Large intestine (tissue), 3 donors: ENCODE measurements around the gene RASSF5. TPM values are rescaled to one million over a fixed set of nuclear protein-coding genes. Genes with fewer than 3 reads are reported as not detected.

Experiments used
- DNase-seq, 2 donors: peaks; one replicate each; pipeline versions ENCODE4 v3.0.0 to v3.0.0-alpha.2; 2013
- H3K27ac ChIP-seq: one replicate; pipeline ENCODE4 v1.5.1; 2013; ENCODE audit warnings: low read length
- H3K27me3 ChIP-seq: 2 replicates; pipeline ENCODE4 v1.6.1; 2013; ENCODE audit warnings: low read length; ENCODE audit not compliant: control insufficient read depth, insufficient read depth
- H3K36me3 ChIP-seq: 2 replicates; pipeline ENCODE4 v1.6.1; 2013; ENCODE audit warnings: low read length; ENCODE audit not compliant: control insufficient read depth, insufficient read depth
- H3K4me1 ChIP-seq: one replicate; pipeline ENCODE4 v1.6.1; 2013; ENCODE audit warnings: low read length; ENCODE audit not compliant: control insufficient read depth, insufficient read depth
- H3K4me3 ChIP-seq: one replicate; pipeline ENCODE4 v1.5.1; 2013; ENCODE audit warnings: low read length
- H3K9me3 ChIP-seq: one replicate; pipeline ENCODE4 v1.6.1; 2013; ENCODE audit warnings: mild to moderate bottlenecking, low read depth, low read length, moderate library complexity; ENCODE audit not compliant: control insufficient read depth
- WGBS: methylation state at CpG from one replicate; pipeline ENCODE4 v1.1.5; 2013; ENCODE audit warnings: low lambda C conversion rate; ENCODE audit not compliant: insufficient coverage; 5-methylcytosine and 5-hydroxymethylcytosine counted together
- polyA plus RNA-seq: library from polyadenylated mRNA; unstranded; fragments of 120-200 nt; gene quantifications from one replicate; pipeline ENCODE4 v1.2.1, GENCODE V29; 2013

Gene RASSF5
- polyA plus RNA-seq, 1 donor: 5.7 TPM

GRCh38 chr1:206505702-206506355 is 1.5 kb upstream of the RASSF5 start:
- peaks cover 55% of the 10 kb centered on the region for H3K27me3 ChIP-seq
- H3K36me3 ChIP-seq: no peaks in the 10 kb centered on the region
- WGBS: no CpG with 5 or more reads among the region's 10 CpGs
- peaks cover 16% of the 10 kb centered on the region for H3K4me1 ChIP-seq
- no peak overlapping the region for H3K4me3 ChIP-seq
- H3K27ac ChIP-seq: no peak overlapping the region
- H3K9me3 ChIP-seq: no peaks in the 10 kb centered on the region
- no peak for DNase-seq

DNA sequence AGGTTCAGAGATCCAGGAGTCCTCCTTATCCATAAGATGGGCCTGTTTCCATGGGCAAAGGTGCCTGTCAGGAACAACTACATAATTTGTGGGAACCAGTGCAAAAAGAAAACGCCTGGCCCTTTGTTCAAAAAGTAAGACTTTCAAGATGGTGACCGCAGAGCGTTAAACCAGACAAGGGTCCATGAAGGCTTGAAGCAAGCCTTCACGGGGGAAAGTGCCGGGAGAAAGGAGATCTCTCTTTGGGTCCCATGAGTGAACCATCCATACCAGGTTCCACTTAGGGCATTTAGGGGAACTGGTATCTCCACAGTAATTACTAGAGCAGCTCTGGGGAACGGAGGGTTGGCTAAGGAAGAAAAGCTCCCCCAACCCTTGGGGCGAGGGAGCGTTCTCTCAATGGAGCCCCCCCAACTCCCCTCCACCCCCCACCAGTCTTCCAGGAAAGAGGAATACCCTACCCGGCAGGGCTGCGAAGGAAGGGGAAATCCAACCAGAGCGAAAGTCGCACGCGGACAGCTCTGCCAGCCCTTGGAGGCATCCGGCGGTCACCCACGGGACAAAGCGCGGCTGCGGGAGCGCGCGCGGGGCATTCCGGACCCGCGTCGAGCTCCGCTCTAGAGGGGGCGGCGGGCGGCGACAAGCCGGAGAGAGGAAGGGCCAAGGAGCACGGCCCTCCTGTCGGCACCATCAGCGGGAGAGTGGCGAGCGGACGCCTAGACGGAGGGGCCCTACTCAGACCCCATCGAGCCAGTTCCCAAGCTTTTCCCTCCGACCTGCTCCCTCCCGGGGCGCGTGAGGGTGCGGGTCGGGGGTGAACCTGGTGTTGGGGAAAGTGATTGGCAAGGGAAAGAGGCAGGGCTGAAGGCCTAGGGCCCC is 687 bp upstream of the RASSF5 start:
- no peaks in the 10 kb centered on the region for H3K36me3 ChIP-seq

DNA sequence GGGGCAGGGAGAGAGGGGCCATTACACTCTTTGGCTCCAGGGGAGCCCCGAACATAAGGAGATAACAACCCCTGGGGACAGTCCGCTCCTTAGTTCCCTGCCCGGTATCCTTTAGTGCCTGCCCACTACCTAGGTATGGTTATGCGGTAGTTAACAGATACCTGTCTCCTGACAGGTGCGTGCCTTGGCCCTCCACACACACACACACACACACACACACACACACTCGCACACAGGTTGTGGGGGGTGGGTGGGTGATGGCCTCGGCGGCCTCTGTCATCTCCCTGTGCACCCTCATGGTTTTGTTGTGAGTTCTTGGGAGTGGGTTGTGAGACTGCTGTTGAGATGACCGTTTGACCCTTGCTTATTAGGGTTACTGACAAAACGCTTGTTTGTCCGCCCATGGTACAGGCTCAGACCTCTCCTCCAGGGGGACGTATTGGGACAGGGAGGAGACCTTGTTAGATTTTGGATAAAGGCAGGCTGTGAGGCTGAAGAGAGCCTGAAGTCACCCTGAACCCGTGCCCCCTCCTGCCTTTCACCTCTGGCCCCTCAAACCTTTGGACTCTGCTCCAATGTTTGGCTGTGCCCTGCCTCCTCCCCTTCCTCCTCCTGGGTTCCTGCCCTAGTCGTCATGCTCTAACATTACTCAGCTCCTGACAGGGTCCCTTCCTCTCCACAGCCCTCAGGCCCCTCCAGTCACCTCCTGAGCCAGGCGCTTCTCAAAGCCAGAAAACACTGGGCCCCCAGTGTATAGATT is 979 bp downstream of the RASSF5 start:
- Histone ChIP-seq H3K4me3 (no peak overlapping the region), H3K4me1 (peaks cover 16% of the 10 kb centered on the region), H3K36me3 (no peaks in the 10 kb centered on the region), H3K9me3 (no peaks in the 10 kb centered on the region), H3K27me3 (peaks cover 55% of the 10 kb centered on the region), H3K27ac (no peak overlapping the region)
- 20% methylated on average over 1 of the region's 15 CpGs for WGBS
- peak in 1 of 2 donors; percentile 43 for DNase-seq

More for the DNA sequence above, 687 bp upstream of the RASSF5 start:
- Histone ChIP-seq H3K4me1 (peaks cover 16% of the 10 kb centered on the region), H3K4me3 (peak overlapping the region; percentile 48), H3K9me3 (no peaks in the 10 kb centered on the region), H3K27ac (no peak overlapping the region), H3K27me3 (peaks cover 55% of the 10 kb centered on the region)
- DNase-seq: peak in 1 of 2 donors; percentile 44
- WGBS: no CpG with 5 or more reads among the region's 48 CpGs

- Histone ChIP-seq H3K36me3 (no peaks in the 10 kb centered on the region), H3K27me3 (peaks cover 53% of the 10 kb centered on the region), H3K4me1 (peaks cover 16% of the 10 kb centered on the region), H3K9me3 (no peaks in the 10 kb centered on the region), H3K4me3 (no peak overlapping the region), H3K27ac (no peak overlapping the region)
- peak in 1 of 2 donors; percentile 11 for DNase-seq
- no CpG with 5 or more reads among the region's 6 CpGs for WGBS
Measured at GRCh38 chr1:206508956-206509355, 1.6 kb downstream of the RASSF5 start.

GRCh38 chr1:206509612-206510257 is 2.4 kb downstream of the RASSF5 start:
- Histone ChIP-seq H3K27ac (no peak overlapping the region), H3K27me3 (peaks cover 47% of the 10 kb centered on the region), H3K36me3 (no peaks in the 10 kb centered on the region), H3K9me3 (no peaks in the 10 kb centered on the region), H3K4me3 (no peak overlapping the region), H3K4me1 (peaks cover 16% of the 10 kb centered on the region)
- 90% methylated on average over 2 of the region's 12 CpGs for WGBS
- DNase-seq: no peak

DNA sequence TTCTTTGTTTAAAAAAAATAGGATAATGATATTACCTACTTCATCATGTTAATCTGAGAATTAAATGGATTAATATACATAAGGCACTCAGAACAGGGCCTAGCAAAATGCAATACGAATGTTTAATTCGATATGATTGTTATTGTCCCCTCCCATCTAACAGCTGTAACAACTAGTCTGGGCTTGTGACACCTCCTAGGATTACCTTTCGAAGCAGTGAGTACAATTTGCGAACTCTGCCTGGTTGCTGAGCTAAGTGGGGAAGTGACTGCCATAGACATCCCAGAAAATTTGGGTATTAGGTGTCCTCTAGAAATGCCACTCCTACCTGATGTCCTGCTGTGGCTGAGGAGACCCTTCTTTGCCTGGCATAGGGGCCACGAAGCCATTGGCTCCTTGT is 3.0 kb downstream of the RASSF5 start:
- peaks cover 41% of the 10 kb centered on the region for H3K27me3 ChIP-seq
- no peak overlapping the region for H3K27ac ChIP-seq
- H3K36me3 ChIP-seq: no peaks in the 10 kb centered on the region
- no peaks in the 10 kb centered on the region for H3K9me3 ChIP-seq
- 100% methylated on average over 2 of the region's 5 CpGs for WGBS
- no peak overlapping the region for H3K4me3 ChIP-seq
- H3K4me1 ChIP-seq: peaks cover 16% of the 10 kb centered on the region
- no peak for DNase-seq

DNA sequence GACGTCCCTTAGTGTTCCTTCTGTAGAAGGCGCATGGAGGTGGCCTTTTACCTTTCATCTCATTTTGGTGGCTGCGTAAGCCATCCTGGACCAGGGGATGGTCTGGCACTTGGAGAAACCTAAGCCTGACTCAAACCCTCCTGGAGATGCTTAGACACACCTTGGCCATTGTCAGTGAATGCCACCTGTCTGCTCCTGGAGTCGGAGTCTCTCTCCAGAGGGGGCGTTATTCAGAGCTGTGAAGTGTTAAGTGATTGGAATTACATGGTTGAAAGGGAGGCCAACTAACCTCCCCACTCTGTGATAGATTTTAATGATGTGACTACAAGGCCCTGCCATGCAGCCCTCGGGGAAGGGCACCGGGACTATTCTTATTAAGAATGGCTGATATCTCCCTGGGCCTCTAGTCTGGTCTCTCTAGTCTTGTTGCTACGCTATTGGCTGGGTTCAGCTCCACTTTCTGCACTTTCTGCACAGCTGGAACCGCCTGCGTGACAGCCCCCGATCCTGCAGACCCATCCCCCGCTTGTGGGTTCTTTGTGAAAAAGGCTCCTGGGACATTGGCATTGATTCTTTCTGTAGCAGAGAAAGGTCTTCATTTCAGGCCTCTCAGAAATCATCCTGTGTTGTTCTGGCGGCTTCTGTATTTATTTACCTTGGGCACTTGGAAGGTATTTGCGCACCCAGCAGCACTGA is 4.2 kb downstream of the RASSF5 start:
- no peaks in the 10 kb centered on the region for H3K36me3 ChIP-seq

GRCh38 chr1:206512058-206512850 is 4.9 kb downstream of the RASSF5 start:
- DNase-seq: no peak
- H3K27me3 ChIP-seq: peaks cover 22% of the 10 kb centered on the region

More for the DNA sequence above, 4.2 kb downstream of the RASSF5 start:
- WGBS: no CpG with 5 or more reads among the region's 14 CpGs
- peaks cover 12% of the 10 kb centered on the region for H3K4me1 ChIP-seq
- H3K27me3 ChIP-seq: peaks cover 30% of the 10 kb centered on the region
- H3K27ac ChIP-seq: no peak overlapping the region
- no peak for DNase-seq
- H3K4me3 ChIP-seq: no peak overlapping the region
- no peaks in the 10 kb centered on the region for H3K9me3 ChIP-seq

GRCh38 chr1:206512851-206513180 is 5.5 kb downstream of the RASSF5 start:
- no CpG with 5 or more reads among the region's 4 CpGs for WGBS
- Histone ChIP-seq H3K9me3 (no peaks in the 10 kb centered on the region), H3K36me3 (no peaks in the 10 kb centered on the region), H3K27me3 (peaks cover 17% of the 10 kb centered on the region), H3K4me3 (no peak overlapping the region), H3K27ac (no peak overlapping the region), H3K4me1 (peaks cover 8% of the 10 kb centered on the region)
- no peak for DNase-seq

More at GRCh38 chr1:206512058-206512850, 4.9 kb downstream of the RASSF5 start:
- peaks cover 8% of the 10 kb centered on the region for H3K4me1 ChIP-seq
- H3K9me3 ChIP-seq: no peaks in the 10 kb centered on the region
- WGBS: no CpG with 5 or more reads among the region's 14 CpGs
- no peaks in the 10 kb centered on the region for H3K36me3 ChIP-seq
- H3K4me3 ChIP-seq: no peak overlapping the region
- no peak overlapping the region for H3K27ac ChIP-seq
